Smooth muscle cell (in vitro differentiated cells): ENCODE results near the gene RASGRF2. TPM values are rescaled to one million over a fixed set of nuclear protein-coding genes. Genes with fewer than 3 reads are reported as not detected.

ENCODE experiments used
- DNase-seq: peaks from one replicate; lab custom pipeline; 2025; ENCODE audit not compliant: unreplicated experiment; lab: John Stamatoyannopoulos, UW
- H2AFZ ChIP-seq: fragments of 200-600 bp; sonication (generic); 2 replicates; pipeline ENCODE4 v1.6.0; 2016; ENCODE audit warnings: antibody characterized with exemption, low read depth, mild to moderate bottlenecking
- H3F3A ChIP-seq: fragments of 200-600 bp; sonication (generic); 2 replicates; pipeline ENCODE4 v1.6.0; 2017; ENCODE audit warnings: antibody characterized with exemption, low read depth
- H3K27ac ChIP-seq: fragments of 200-600 bp; sonication (generic); 2 replicates; pipeline ENCODE4 v1.5.1; 2016; ENCODE audit warnings: low read depth, mild to moderate bottlenecking
- H3K27me3 ChIP-seq: fragments of 200-600 bp; sonication (generic); 2 replicates; pipeline ENCODE4 v1.6.1; 2016; ENCODE audit warnings: low read depth, mild to moderate bottlenecking
- H3K36me3 ChIP-seq: fragments of 200-600 bp; sonication (generic); 2 replicates; pipeline ENCODE4 v1.5.1; 2016; ENCODE audit warnings: low read depth
- H3K4me1 ChIP-seq: fragments of 200-600 bp; sonication (generic); 2 replicates; pipeline ENCODE4 v1.5.1; 2016; ENCODE audit warnings: low read depth
- H3K4me2 ChIP-seq: fragments of 200-600 bp; sonication (generic); 2 replicates; pipeline ENCODE4 v1.6.0; 2016; ENCODE audit warnings: mild to moderate bottlenecking
- H3K4me3 ChIP-seq: fragments of 200-600 bp; sonication (generic); 2 replicates; pipeline ENCODE4 v1.5.1; 2016; ENCODE audit warnings: mild to moderate bottlenecking
- H3K79me2 ChIP-seq: fragments of 200-600 bp; sonication (generic); 2 replicates; pipeline ENCODE4 v1.6.0; 2016; ENCODE audit warnings: low read depth, mild to moderate bottlenecking
- H3K9ac ChIP-seq: fragments of 200-600 bp; sonication (generic); 2 replicates; pipeline ENCODE4 v1.6.0; 2016; ENCODE audit warnings: low read depth
- H3K9me3 ChIP-seq: fragments of 200-600 bp; sonication (generic); replicated peaks from 2 replicates; pipeline ENCODE4 v1.5.1; 2016; ENCODE audit warnings: low read depth
- H4K20me1 ChIP-seq: fragments of 200-600 bp; sonication (generic); 2 replicates; pipeline ENCODE4 v1.6.0; 2016; ENCODE audit warnings: low read depth
- CTCF ChIP-seq: fragments of 200-600 bp; sonication (generic); IDR thresholded peaks from 2 replicates; pipeline ENCODE4 v1.5.1; 2017; ENCODE audit warnings: borderline replicate concordance, mild to moderate bottlenecking, antibody characterized with exemption; ENCODE audit not compliant: insufficient read depth, poor library complexity, severe bottlenecking
- WGBS: methylation state at CpG from one replicate; pipeline ENCODE4 v1.1.7; 2016; ENCODE audit warnings: low lambda C conversion rate; 5-methylcytosine and 5-hydroxymethylcytosine counted together
- polyA plus RNA-seq: library from polyadenylated mRNA; unstranded; fragments of >200 nt; fragmentation: Nextera tagmentation; extraction: Ambion mirVana; gene quantifications from 2 replicates; pipeline ENCODE4 v1.2.1, GENCODE V29; 2016
- total RNA-seq: library from RNA; depleted of rRNA; stranded (reverse); fragments of >200 nt; gene quantifications from 2 replicates; pipeline ENCODE4 v1.2.3, GENCODE V29; 2014

Gene RASGRF2
- total and polyA plus RNA-seq, 2 experiments from 2014 or later: 11.1 to 24.7 TPM

- Histone ChIP-seq H3K4me2 (no peak overlapping the region), H4K20me1 (no peaks in the 10 kb centered on the region), H3F3A (no peaks in the 10 kb centered on the region), H3K27ac (no peak overlapping the region), H3K79me2 (no peaks in the 10 kb centered on the region), H2AFZ (no peak overlapping the region), H3K9ac (no peak overlapping the region), H3K4me1 (peaks cover 8% of the 10 kb centered on the region), H3K4me3 (no peak overlapping the region), H3K36me3 (no peaks in the 10 kb centered on the region), H3K27me3 (no peaks in the 10 kb centered on the region), H3K9me3 (no peaks in the 10 kb centered on the region)
- DNase-seq: no peak
- 95% methylated on average over 3 of the region's 3 CpGs for WGBS
- TF ChIP-seq CTCF: no peak
Measured at GRCh38 chr5:81177061-81177460, 216.9 kb downstream of the RASGRF2 start.

GRCh38 chr5:81179959-81180358 lies 219.8 kb downstream of the RASGRF2 start:
- H3K27me3 ChIP-seq: no peaks in the 10 kb centered on the region
- 91% methylated on average over 14 of the region's 14 CpGs for WGBS
- no peaks in the 10 kb centered on the region for H4K20me1 ChIP-seq
- no peaks in the 10 kb centered on the region for H3K9me3 ChIP-seq
- H3F3A ChIP-seq: peaks cover 14% of the 10 kb centered on the region
- no peaks in the 10 kb centered on the region for H3K79me2 ChIP-seq
- H3K4me2 ChIP-seq: no peak overlapping the region
- DNase-seq: no peak
- H3K4me1 ChIP-seq: peaks cover 8% of the 10 kb centered on the region
- no peaks in the 10 kb centered on the region for H3K36me3 ChIP-seq
- H3K27ac ChIP-seq: no peak overlapping the region
- no peak for TF ChIP-seq CTCF
- no peak overlapping the region for H3K4me3 ChIP-seq
- H2AFZ ChIP-seq: no peak overlapping the region
- H3K9ac ChIP-seq: no peak overlapping the region

- no peak for DNase-seq
- Histone ChIP-seq H3K36me3 (no peaks in the 10 kb centered on the region), H3K4me1 (peaks cover 8% of the 10 kb centered on the region), H3K4me3 (no peak overlapping the region), H3F3A (peaks cover 14% of the 10 kb centered on the region), H3K9me3 (no peaks in the 10 kb centered on the region), H4K20me1 (no peaks in the 10 kb centered on the region), H3K79me2 (no peaks in the 10 kb centered on the region), H3K4me2 (no peak overlapping the region), H3K27ac (no peak overlapping the region), H2AFZ (no peak overlapping the region), H3K27me3 (no peaks in the 10 kb centered on the region), H3K9ac (no peak overlapping the region)
- 73% methylated on average over 5 of the region's 5 CpGs for WGBS
- no peak for TF ChIP-seq CTCF
Measured at GRCh38 chr5:81180780-81181460, 220.8 kb downstream of the RASGRF2 start.
